ENCODE results near the gene CD180. TPM values are rescaled to one million over a fixed set of nuclear protein-coding genes. Genes with fewer than 3 reads are reported as not detected.

Gene CD180
- total and polyA plus RNA-seq, 11 donors = 0.08 to 7.7 (median 0.32) TPM

GRCh38 chr5:67199859-67200258 is 3.3 kb upstream of the CD180 start:
- Histone ChIP-seq H3K27ac (no peak overlapping the region), H3K36me3 (no peaks in the 10 kb centered on the region), H3K9me3 (peaks cover 0 to 6% (median 0%) of the 10 kb centered on the region in 12 donors), H3K27me3 (no peaks in the 10 kb centered on the region), H3K4me1 (peaks cover 0 to 75% (median 9%) of the 10 kb centered on the region in 12 donors), H3K4me3 (no peak overlapping the region)
- TF ChIP-seq POLR2A (IDR thresholded peaks at IDR 0.05) (no peak), CTCF (IDR thresholded peaks at IDR 0.05) (no peak)
- ATAC-seq (no peak), DNase-seq (no peak)
- intact Hi-C loops (cut with DNase I) = loop anchor here in 6 of 10 donors (5.0 to 10.0 kb wide), 5 partner anchors 215 to 1025 kb away; no protein-coding TSS in a partner anchor

- Histone ChIP-seq H3K27me3 (no peaks in the 10 kb centered on the region), H3K27ac (no peak overlapping the region), H3K4me1 (peaks cover 0 to 75% (median 9%) of the 10 kb centered on the region in 12 donors), H3K4me3 (no peak overlapping the region), H3K36me3 (no peaks in the 10 kb centered on the region), H3K9me3 (peaks cover 0 to 6% (median 0%) of the 10 kb centered on the region in 12 donors)
- DNase-seq = no peak
- no peak for ATAC-seq
- no peak for TF ChIP-seq CTCF (IDR thresholded peaks at IDR 0.05)
- no peak for TF ChIP-seq POLR2A (IDR thresholded peaks at IDR 0.05)
- intact Hi-C loops (cut with DNase I) = no loop called here
- WGBS, 4 donors = 71 to 93% (median 86%) methylated on average over 1 of the region's 1 CpG
These were observed 2.3 kb upstream of the CD180 start for GRCh38 chr5:67198917-67199316.

DNA sequence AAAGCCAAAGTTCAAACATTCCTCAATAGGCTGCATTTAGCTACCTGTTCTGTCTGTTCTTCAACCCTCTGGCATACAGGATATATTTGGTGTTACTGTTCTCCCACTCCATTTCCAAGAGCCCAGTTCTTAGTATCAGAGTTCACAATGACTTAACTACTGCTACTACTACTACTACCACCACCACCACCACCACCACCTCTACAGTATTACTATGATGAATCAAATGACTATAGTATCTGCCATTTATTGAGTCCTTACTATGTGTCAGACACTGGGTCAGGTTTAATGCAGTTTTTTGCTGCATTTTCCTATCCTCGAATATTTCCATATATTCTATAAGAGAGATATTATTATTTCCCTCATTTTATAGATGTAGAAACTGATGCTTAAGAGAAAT is 937 bp upstream of the CD180 start:
- no peak for TF ChIP-seq POLR2A (IDR thresholded peaks at IDR 0.05)
- TF ChIP-seq CTCF (IDR thresholded peaks at IDR 0.05) = no peak
- H3K36me3 ChIP-seq = no peaks in the 10 kb centered on the region
- no peak for ATAC-seq
- peaks cover 0 to 6% (median 0%) of the 10 kb centered on the region in 12 donors for H3K9me3 ChIP-seq
- peaks cover 0 to 75% (median 7%) of the 10 kb centered on the region in 12 donors for H3K4me1 ChIP-seq
- no peak for DNase-seq
- WGBS, 4 donors = 87 to 99% (median 93%) methylated on average over 1 of the region's 1 CpG
- no peak overlapping the region for H3K4me3 ChIP-seq
- H3K27ac ChIP-seq = no peak overlapping the region
- no peaks in the 10 kb centered on the region for H3K27me3 ChIP-seq
- intact Hi-C loops (cut with DNase I) = no loop called here

- no peak for TF ChIP-seq CTCF (IDR thresholded peaks at IDR 0.05)
- H3K36me3 ChIP-seq = no peaks in the 10 kb centered on the region
- peaks cover 0 to under 1% (median 0%) of the 10 kb centered on the region in 12 donors for H3K9me3 ChIP-seq
- DNase-seq (no peak), ATAC-seq (no peak)
- no peaks in the 10 kb centered on the region for H3K27me3 ChIP-seq
- 89 to 98% (median 94%) methylated on average over 7 of the region's 7 CpGs for WGBS, 4 donors
- H3K27ac ChIP-seq = peak overlapping the region in 1 of 12 donors; percentile 83
- intact Hi-C loops (cut with DNase I) = no loop called here
- peak overlapping the region in 2 of 12 donors; percentile 2 to 42 for H3K4me3 ChIP-seq
- peaks cover 0 to 79% (median 8%) of the 10 kb centered on the region in 12 donors for H3K4me1 ChIP-seq
These were observed 958 bp downstream of the CD180 start for GRCh38 chr5:67195406-67196275.

Measured in heart left ventricle (tissue), 16 donors.